NCI-H2227 (cell line): ENCODE results near the gene AKR7A2.
"Not testable (repeated sequence)": the region's sequence is repeated elsewhere in the genome, so short reads cannot be mapped to it uniquely, and the experiment has no call there.

ENCODE experiments used
- DNase-seq: peaks from one replicate; lab custom pipeline; 2025; ENCODE audit not compliant: unreplicated experiment; lab: John Stamatoyannopoulos, UW

The AKR7A2 gene

DNA sequence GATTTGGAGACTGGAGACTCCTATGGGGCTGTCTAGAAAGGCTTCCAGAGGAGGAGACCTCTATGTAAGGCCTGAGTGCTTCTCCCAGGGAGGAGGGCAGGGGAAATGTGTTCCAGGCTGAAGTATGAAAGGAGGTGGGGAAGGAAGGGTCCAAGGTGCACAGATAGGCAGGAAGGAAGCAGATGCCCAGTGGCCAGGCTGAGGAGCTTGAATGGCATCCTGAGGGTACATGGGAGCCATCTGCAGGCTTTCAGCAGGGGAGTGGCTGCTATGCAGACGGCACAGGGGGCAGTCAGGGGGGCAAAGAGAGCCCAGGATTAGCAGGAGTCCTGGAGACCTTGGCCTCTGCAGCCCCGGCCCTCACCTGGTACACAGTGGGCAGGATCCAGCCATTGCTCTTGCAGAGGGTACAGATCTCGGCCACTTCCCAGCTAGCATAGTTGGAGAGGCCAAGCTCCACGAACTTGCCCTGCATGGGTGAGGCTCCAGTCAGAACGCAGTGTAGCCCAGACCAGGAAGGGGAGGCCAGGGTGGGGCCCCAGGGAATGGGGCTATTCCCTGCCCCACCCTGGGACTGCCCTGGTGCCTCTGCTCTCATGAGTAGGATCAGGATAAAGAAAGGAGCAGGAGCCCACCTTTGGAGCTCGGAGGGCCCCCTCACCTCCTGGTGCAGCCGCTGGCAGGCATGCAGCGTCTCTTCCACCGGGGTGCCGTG is 4.0 kb downstream of the AKR7A2 start:
- no peak for DNase-seq

- no peak for DNase-seq
Observed at GRCh38 chr1:19306941-19307340, 5.0 kb downstream of the AKR7A2 start.

GRCh38 chr1:19305880-19306279 is 6.1 kb downstream of the AKR7A2 start:
- no peak for DNase-seq

DNA sequence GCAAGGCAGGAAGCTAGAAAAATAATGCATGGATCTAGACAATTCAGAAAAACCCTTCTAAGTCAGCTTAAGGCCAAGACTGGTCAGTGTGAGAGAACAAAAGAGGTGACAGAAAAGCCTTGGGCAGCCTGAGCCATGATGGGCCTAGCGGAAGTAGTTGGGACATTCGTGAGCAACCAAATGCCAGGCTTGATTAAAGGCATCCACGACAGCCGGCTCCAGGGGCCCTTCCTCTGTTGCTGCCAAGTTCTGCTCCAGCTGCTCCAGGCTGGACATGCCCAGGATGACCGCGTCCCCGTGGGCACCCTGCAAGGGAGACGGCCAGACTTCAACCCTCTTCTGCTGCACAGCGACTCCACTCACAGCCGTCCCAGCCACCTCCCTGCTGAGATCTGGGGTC is 7.9 kb downstream of the AKR7A2 start:
- not testable (repeated sequence) for DNase-seq

DNA sequence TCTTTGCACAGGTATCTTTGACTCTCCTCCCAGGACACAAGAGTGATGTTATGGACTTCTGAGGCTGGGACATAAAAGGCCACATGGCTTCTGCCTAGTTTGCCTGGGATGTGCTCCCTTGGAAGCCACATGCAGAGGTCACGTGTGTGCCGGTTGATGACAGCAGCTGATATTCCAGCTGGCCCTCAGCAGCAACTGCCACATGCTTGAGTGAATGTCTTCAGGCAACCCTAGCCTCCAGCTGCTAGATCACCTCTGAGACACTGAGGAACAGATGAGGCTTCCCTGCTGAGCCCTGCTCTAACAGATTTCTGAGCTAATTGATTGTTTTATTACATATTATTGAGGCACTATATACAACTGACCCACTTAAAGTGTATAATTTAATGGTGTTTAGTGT is 11.7 kb downstream of the AKR7A2 start:
- no peak for DNase-seq

GRCh38 chr1:19294638-19295037 is 17.3 kb downstream of the AKR7A2 start:
- no peak for DNase-seq

GRCh38 chr1:19289244-19289643 is 22.7 kb downstream of the AKR7A2 start:
- DNase-seq: no peak

GRCh38 chr1:19288324-19289241 is 23.4 kb downstream of the AKR7A2 start, which contains the start of gene AKR7A3:
Gene AKR7A3, minus strand, starts transcription at chr1:19288770. Its CDS starts 61 bp downstream, at chr1:19288709.
- DNase-seq: not testable (repeated sequence)

- DNase-seq: no peak
Observed at GRCh38 chr1:19287436-19288185, 24.3 kb downstream of the AKR7A2 start.

- DNase-seq: not testable (repeated sequence)
Observed at GRCh38 chr1:19285807-19286206, 26.1 kb downstream of the AKR7A2 start.

GRCh38 chr1:19285366-19285765 is 26.6 kb downstream of the AKR7A2 start:
- not testable (repeated sequence) for DNase-seq

- DNase-seq: no peak
Observed at GRCh38 chr1:19284881-19285280, 27.1 kb downstream of the AKR7A2 start.

DNA sequence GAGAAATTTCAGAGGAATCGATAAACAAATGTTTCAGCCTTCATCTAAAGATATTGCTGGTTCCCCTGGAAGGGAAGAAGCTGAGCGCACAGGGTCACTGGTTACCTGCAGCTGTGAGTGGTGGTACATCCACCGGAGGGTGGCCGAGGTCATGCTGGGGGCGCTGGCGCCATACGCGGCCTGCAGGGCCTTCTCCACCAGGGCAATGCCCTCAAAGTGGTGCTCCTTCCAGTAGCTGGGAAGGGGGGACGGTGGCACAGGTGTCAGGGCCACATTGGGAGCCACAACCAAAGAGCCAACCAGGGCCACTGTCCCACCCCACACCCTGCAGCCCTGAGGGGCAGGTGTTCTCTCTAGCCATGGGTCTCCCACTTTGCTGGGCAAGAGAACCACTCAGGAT is 28.1 kb downstream of the AKR7A2 start:
- no peak for DNase-seq

DNA sequence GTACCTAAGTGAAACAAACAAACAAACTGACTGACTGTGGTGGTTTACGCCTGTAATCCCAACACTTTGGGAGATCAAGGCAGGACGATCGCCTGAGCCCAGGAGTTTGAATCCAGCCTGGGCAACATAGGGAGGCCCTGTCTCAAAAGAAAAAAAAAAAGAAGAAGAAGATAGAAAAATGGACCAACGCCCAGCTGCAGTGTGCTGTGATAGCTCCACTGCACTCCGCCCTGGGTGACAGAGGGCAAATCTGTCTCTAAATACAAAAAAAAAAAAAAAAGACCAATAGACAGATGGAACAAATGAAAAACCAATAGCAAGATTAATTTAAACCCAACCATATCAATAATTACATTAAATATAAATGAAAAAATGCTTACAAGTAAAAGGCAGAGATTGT is 37.3 kb downstream of the AKR7A2 start:
- no peak for DNase-seq

DNA sequence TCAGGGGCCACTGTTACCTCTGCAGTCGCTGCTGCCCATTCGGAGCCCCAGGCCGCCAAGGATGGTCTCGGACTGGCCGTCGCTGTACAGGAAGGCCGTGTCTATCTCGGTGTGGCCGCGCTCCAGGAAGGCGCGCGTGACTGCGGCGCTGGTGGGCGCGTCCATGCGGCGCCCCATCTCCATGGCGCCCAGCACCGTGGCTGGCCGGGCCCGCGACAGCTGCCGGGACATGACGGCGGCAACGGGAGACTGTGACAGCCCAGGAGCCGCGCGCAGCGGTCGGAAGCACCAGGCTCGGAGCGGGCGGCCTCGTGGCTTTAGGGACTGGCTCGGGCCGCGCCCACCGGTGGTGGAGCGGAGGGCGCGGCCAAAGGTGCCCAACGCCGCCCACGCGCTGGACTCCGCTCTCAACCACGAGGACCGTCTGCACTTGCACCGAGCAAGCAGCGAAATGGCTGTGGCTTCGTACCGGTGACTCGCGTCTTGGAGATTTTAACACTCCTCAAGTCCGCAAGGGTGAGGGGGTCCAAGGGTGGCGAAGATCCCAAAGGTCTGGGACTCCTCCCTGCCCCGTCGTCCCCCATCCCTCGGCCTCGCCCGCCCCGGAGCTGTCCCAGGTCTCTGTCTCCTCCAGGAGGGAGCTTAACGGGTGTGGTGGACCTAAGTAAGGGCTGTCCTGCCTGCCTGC is 38.0 kb downstream of the AKR7A2 start:
- DNase-seq: not testable (repeated sequence)

DNA sequence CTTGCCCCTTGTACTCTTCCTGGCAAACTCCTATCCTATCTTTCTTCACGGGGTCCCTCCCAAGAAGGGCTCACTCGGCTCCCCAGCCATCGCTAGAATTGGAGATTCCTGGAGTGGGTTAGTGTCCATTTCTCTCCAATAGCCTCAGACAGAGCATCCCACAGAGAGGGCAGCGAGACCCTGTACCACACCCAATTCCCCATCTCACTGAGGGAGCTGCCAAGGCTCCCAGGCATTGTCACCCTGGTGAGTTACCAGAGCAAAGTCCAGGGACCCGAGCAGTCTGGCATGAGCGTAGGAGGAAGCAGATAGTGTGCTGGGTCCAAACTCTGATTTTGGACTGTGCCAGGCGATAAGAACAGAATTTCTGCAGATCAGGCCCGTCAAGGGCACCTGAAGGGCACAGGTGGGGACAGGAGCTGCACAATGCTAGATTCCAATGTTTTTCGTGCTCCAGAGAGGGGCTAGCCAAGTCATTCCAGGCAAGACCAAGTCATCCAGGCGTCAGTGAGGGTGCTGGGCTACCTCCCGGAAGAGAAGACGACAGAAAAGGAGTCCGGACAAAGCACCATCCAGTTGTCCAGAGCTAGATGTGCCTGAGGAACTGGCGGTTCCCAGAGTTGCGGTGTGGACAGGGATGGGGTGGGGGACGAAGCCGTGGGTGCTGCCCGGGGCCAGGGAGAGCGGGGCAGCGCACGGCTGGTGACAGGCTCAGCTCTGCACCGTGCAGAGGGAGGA is 38.7 kb downstream of the AKR7A2 start:
- no peak for DNase-seq

DNA sequence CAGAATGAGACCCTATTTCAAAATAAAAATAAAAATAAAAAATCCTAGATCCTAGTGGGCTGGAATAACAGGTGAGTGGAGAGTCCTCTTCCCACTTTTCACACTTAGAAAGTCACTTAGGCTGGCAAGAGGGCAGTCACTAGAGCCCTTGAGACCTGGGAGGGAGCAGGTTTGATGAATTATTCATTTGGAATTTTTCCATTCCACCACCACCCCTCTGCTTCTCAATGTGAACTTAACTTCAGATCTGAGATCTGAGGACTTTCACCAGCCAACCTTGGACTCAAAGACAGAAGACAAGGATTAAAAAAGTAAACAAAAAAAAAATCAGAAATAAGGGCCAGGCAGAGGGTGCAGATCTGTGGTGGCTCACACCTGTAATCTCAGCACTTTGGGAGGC is 39.9 kb downstream of the AKR7A2 start:
- DNase-seq: no peak

DNA sequence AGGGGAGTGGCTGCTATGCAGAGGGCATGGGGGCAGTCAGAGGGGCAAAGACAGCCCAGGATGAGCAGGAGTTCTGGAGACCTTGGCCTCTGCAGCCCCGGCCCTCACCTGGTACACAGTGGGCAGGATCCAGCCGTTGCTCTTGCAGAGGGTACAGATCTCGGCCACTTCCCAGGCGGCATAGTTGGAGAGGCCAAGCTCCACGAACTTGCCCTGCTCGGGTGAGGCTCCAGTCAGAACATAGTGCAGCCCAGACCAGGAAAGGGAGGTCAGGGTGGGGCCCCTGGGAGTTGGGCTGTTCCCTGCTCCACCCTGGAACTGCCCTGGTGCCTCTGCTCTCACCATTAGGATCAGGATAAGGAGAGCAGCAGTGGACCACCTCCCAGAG is 41.6 kb downstream of the AKR7A2 start:
- DNase-seq: not testable (repeated sequence)

- not testable (repeated sequence) for DNase-seq
Observed at GRCh38 chr1:19269427-19270342, 42.3 kb downstream of the AKR7A2 start.
